GM12878 (cell line): ENCODE results near the gene OMD. TPM values are rescaled to one million over a fixed set of nuclear protein-coding genes. Genes with fewer than 3 reads are reported as not detected.

Experiments
- ATAC-seq: fragments of 200-7000 bp; cut with Tn5 transposase; 3 replicates; pipeline ENCODE4 v1.9.1; 2020; ENCODE audit warnings: mild to moderate bottlenecking, moderate library complexity
- BruUV-seq: library from RNA; stranded (reverse); fragments of 400-500 nt; replicated peaks from 2 replicates; lab custom pipeline; 2021; lab: Mats Ljungman, UMichigan
- CTCF ChIA-PET: fragments of 300-600 bp; sonication (Branson Sonifier 250); formaldehyde crosslinking; extraction: SDS; loops from one replicate; lab custom pipeline; 2021; ENCODE audit warnings: inconsistent platforms; lab: Yijun Ruan, JAX
- POLR2A ChIA-PET: fragments of 350-600 bp; formaldehyde crosslinking; extraction: SDS; loops from one replicate; lab custom pipeline; 2021; ENCODE audit warnings: inconsistent platforms; lab: Charles Lee
- RAD21 ChIA-PET: fragments of 300-600 bp; sonication (Branson Sonifier 250); formaldehyde crosslinking; loops from one replicate; lab custom pipeline; 2023; ENCODE audit warnings: antibody characterized with exemption; ENCODE audit not compliant: unreplicated experiment; lab: Charles Lee
- SMC1A ChIA-PET: fragments of 300-600 bp; sonication (Branson Sonifier 250); formaldehyde crosslinking; loops from one replicate; lab custom pipeline; 2023; ENCODE audit not compliant: unreplicated experiment, uncharacterized antibody; lab: Charles Lee
- DNase-seq: peaks from one replicate; pipeline ENCODE4 v3.0.0-alpha.2; 2011; ENCODE audit warnings: low read depth, low spot score
- FAIRE-seq: peaks from 3 replicates; lab custom pipeline; 2011; peaks lifted over from hg19 to GRCh38; lab: Jason Lieb, UNC
- H2AFZ ChIP-seq: 2 replicates; pipeline ENCODE4 v1.6.0; 2011; ENCODE audit warnings: low read depth, low read length, control low read depth; ENCODE audit not compliant: control insufficient read depth
- H3K27ac ChIP-seq: 2 replicates; pipeline ENCODE4 v1.5.1; 2011; ENCODE audit warnings: control low read depth; ENCODE audit not compliant: control insufficient read depth, insufficient read depth
- H3K27me3 ChIP-seq, 2 experiments: replicated peaks in 1 of 2; 2 replicates each; pipeline versions ENCODE4 v1.6.0 to v1.6.1; 2011; ENCODE audit warnings: low read length in 1 of 2; ENCODE audit not compliant: control insufficient read depth in 2 of 2, insufficient read depth in 2 of 2
- H3K36me3 ChIP-seq, 2 experiments: 2 replicates each; pipeline ENCODE4 v1.5.1; 2011; ENCODE audit warnings: low read length in 1 of 2; ENCODE audit not compliant: control insufficient read depth in 2 of 2, insufficient read depth in 2 of 2
- H3K4me1 ChIP-seq: 2 replicates; pipeline ENCODE4 v1.6.1; 2011; ENCODE audit warnings: mild to moderate bottlenecking, low read length, moderate library complexity, mixed read lengths; ENCODE audit not compliant: control insufficient read depth, insufficient read depth
- H3K4me2 ChIP-seq: 2 replicates; pipeline ENCODE4 v1.6.0; 2011; ENCODE audit warnings: control low read depth; ENCODE audit not compliant: control insufficient read depth, insufficient read depth
- H3K4me3 ChIP-seq: fragments of 200-600 bp; sonication (generic); 2 replicates; pipeline ENCODE4 v1.5.1; 2016
- H3K79me2 ChIP-seq: 2 replicates; pipeline ENCODE4 v1.6.0; 2011; ENCODE audit warnings: low read length; ENCODE audit not compliant: control insufficient read depth, insufficient read depth
- H3K9ac ChIP-seq: 2 replicates; pipeline ENCODE4 v1.8.0; 2011; ENCODE audit warnings: low read length, control low read depth, mixed read lengths; ENCODE audit not compliant: control insufficient read depth, insufficient read depth
- H3K9me3 ChIP-seq: replicated peaks from 3 replicates; pipeline ENCODE4 v1.5.1; 2011; ENCODE audit warnings: mild to moderate bottlenecking, low read length; ENCODE audit not compliant: control insufficient read depth, insufficient read depth
- H4K20me1 ChIP-seq: 2 replicates; pipeline ENCODE4 v1.6.0; 2011; ENCODE audit not compliant: control insufficient read depth, insufficient read depth
- PML ChIP-seq: IDR thresholded peaks from 2 replicates; pipeline ENCODE4 v1.6.1; 2012; ENCODE audit warnings: low read length, inconsistent platforms
- POLR2AphosphoS2 ChIP-seq: IDR thresholded peaks from 2 replicates; pipeline ENCODE4 v1.6.1; 2011; ENCODE audit warnings: low read depth, mild to moderate bottlenecking, low read length, improper control_type of control experiment, moderate library complexity
- SIX5 ChIP-seq: IDR thresholded peaks from 2 replicates; pipeline ENCODE4 v1.6.1; 2011; ENCODE audit warnings: mild to moderate bottlenecking, low read depth, low read length, moderate library complexity; ENCODE audit not compliant: severe bottlenecking
- ZNF207 ChIP-seq: fragments of 450-650 bp; IDR thresholded peaks from 2 replicates; pipeline ENCODE4 v1.6.1; 2014; ENCODE audit warnings: antibody characterized with exemption, mild to moderate bottlenecking, borderline replicate concordance
- WGBS: methylation state at CpG from one replicate; pipeline ENCODE4 v1.1.6; 2016; ENCODE audit warnings: low lambda C conversion rate; ENCODE audit not compliant: insufficient replicate concordance, insufficient coverage; ENCODE audit errors: missing lambda C conversion rate; 5-methylcytosine and 5-hydroxymethylcytosine counted together
- in situ Hi-C: fragments of 300-500 bp; cut with MboI; formaldehyde crosslinking; loops from 9 replicates; pipeline ENCODE4 v1.14.3; 2018; ENCODE audit warnings: mixed read lengths
- intact Hi-C: fragments of 100-400 bp; cut with micrococcal nuclease; formaldehyde crosslinking; loops from one replicate; pipeline ENCODE4 v1.14.2; 2022; ENCODE audit not compliant: unreplicated experiment
- polyA plus RNA-seq, 11 experiments: library from polyadenylated mRNA; depleted of rRNA in 4 of 11; unstranded in 6 of 11; stranded (reverse) in 5 of 11; fragments of >200 nt; fragmentation: Nextera tagmentation in 4 of 11; fragmentation: Illumina TruSeq in 1 of 11; extraction: Ambion mirVana in 4 of 11; extraction: Trizol in 1 of 11; gene quantifications; 1 replicate in 1 of 11; 2 replicates in 10 of 11; pipeline versions ENCODE4 v1.2.1 to v1.2.3, GENCODE V29; 2011 to 2016; ENCODE audit warnings: inconsistent platforms in 2 of 11, missing spikeins in 2 of 11, low read depth in 1 of 11
- total RNA-seq, 4 experiments: library from RNA; depleted of rRNA in 3 of 4; stranded (reverse); fragments of >200 nt in 3 of 4; fragmentation: Illumina TruSeq in 1 of 4; extraction: Trizol in 1 of 4; gene quantifications; 2 replicates each; pipeline versions ENCODE4 v1.2.1 to v1.2.3, GENCODE V29; 2013 to 2021
- TF ChIP-seq, protein P1 (sequence below): fragments of 450-650 bp; IDR thresholded peaks from 2 replicates; pipeline ENCODE4 v1.6.1; 2017; ENCODE audit warnings: mild to moderate bottlenecking, moderate library complexity
- TF ChIP-seq, protein P2 (sequence below): IDR thresholded peaks from 2 replicates; pipeline ENCODE4 v1.6.1; 2011; ENCODE audit warnings: borderline replicate concordance, low read depth, mild to moderate bottlenecking, moderate library complexity, low read length; ENCODE audit not compliant: insufficient read depth, poor library complexity, severe bottlenecking

Gene OMD
- total and polyA plus RNA-seq, 10 of the 15 experiments (the other 5 are each of a cell fraction or from before 2014, with no cell fraction given) = 0.08 to 0.70 (median 0.57) TPM; not detected in 7

DNA sequence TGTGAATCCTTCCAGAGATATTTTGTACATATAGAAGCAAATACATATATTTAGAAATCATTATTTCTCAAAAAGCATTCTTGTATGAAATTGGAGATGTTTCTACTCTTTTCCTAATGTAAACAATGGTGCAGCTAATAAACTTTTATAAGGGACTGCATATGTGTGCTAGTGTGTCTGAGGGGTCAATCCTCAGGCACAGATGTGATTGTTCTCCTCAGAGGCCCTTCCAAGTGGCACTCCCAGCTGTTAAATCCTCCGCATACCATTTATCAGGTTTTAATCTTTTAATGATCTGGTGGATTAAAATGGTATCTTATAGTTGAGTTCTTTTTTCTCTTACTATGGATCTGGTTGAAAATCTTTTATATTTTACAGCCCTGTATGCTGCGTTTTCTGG, 5.6 kb upstream of the OMD start (continued):
- TF ChIP-seq, protein P1, sequence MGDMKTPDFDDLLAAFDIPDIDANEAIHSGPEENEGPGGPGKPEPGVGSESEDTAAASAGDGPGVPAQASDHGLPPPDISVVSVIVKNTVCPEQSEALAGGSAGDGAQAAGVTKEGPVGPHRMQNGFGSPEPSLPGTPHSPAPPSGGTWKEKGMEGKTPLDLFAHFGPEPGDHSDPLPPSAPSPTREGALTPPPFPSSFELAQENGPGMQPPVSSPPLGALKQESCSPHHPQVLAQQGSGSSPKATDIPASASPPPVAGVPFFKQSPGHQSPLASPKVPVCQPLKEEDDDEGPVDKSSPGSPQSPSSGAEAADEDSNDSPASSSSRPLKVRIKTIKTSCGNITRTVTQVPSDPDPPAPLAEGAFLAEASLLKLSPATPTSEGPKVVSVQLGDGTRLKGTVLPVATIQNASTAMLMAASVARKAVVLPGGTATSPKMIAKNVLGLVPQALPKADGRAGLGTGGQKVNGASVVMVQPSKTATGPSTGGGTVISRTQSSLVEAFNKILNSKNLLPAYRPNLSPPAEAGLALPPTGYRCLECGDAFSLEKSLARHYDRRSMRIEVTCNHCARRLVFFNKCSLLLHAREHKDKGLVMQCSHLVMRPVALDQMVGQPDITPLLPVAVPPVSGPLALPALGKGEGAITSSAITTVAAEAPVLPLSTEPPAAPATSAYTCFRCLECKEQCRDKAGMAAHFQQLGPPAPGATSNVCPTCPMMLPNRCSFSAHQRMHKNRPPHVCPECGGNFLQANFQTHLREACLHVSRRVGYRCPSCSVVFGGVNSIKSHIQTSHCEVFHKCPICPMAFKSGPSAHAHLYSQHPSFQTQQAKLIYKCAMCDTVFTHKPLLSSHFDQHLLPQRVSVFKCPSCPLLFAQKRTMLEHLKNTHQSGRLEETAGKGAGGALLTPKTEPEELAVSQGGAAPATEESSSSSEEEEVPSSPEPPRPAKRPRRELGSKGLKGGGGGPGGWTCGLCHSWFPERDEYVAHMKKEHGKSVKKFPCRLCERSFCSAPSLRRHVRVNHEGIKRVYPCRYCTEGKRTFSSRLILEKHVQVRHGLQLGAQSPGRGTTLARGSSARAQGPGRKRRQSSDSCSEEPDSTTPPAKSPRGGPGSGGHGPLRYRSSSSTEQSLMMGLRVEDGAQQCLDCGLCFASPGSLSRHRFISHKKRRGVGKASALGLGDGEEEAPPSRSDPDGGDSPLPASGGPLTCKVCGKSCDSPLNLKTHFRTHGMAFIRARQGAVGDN = no peak
- TF ChIP-seq POLR2AphosphoS2 (no peak), ZNF207 (no peak)

DNA sequence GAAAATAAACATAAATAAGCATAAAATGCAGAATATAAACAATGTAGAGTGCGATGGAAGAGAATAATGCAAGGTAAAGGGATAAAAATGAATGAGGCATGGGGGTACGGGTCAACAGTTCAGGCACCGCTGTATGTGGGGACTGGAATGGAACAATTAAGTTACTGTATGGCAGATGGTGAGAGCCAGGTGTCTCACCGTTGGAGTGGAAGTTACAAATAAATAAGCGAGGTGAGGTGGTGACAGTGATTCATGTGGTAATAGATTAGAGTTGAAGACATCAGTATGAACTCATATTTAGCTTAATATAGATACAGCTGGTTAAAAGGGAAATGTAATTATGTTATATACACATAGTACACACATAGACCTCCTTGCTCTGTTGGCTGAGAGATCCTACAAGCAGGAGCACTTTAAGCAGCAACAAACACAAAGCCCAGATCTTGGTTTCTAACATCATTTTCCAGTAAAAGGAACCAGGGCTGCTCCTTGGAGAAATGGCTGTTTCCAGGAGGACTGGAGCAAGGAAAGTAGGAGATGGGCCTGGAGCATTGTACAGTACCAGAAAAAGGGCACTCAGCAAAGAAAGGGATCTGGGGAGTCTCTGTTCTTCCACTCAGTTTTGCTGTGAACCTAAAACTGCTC, 2.4 kb upstream of the OMD start:
- ATAC-seq (no peak), FAIRE-seq (no peak), DNase-seq (no peak)
- in situ Hi-C loops (no loop called here), intact Hi-C loops (no loop called here)
- Histone ChIP-seq H3K4me1 (no peaks in the 10 kb centered on the region), H3K4me2 (no peak overlapping the region), H3K79me2 (no peaks in the 10 kb centered on the region), H3K27ac (no peak overlapping the region), H3K9me3 (no peaks in the 10 kb centered on the region), H3K4me3 (no peak overlapping the region), H3K9ac (no peak overlapping the region), H4K20me1 (no peaks in the 10 kb centered on the region), H3K36me3 (no peaks in the 10 kb centered on the region), H2AFZ (no peak overlapping the region), H3K27me3 (no peaks in the 10 kb centered on the region)
- ChIA-PET SMC1A (no interaction called here), RAD21 (no interaction called here), POLR2A (no interaction called here), CTCF (no interaction called here)
- WGBS = 86% methylated on average over 5 of the region's 5 CpGs
- TF ChIP-seq SIX5 = no peak
- TF ChIP-seq PML = no peak
- TF ChIP-seq, protein P2, sequence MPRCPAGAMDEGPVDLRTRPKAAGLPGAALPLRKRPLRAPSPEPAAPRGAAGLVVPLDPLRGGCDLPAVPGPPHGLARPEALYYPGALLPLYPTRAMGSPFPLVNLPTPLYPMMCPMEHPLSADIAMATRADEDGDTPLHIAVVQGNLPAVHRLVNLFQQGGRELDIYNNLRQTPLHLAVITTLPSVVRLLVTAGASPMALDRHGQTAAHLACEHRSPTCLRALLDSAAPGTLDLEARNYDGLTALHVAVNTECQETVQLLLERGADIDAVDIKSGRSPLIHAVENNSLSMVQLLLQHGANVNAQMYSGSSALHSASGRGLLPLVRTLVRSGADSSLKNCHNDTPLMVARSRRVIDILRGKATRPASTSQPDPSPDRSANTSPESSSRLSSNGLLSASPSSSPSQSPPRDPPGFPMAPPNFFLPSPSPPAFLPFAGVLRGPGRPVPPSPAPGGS = no peak
- no TSS peak for BruUV-seq
